Activated T-cell treated with anti-CD3 and anti-CD28 coated beads for 24 hours (primary cell): ENCODE data around the gene ZNF497.
"Not testable (repeated sequence)": the region's sequence is repeated elsewhere in the genome, so short reads cannot be mapped to it uniquely, and the experiment has no call there.

Experiments
- DNase-seq: peaks from one replicate; pipeline ENCODE4 v3.0.0-alpha.2; 2020; ENCODE audit warnings: low read depth

The ZNF497 gene

GRCh38 chr19:58394821-58395219 lies 32.3 kb upstream of the ZNF497 start:
- DNase-seq, result no peak

GRCh38 chr19:58393725-58394033 lies 31.1 kb upstream of the ZNF497 start:
- no peak for DNase-seq

- DNase-seq, result no peak
Observed at GRCh38 chr19:58392945-58393724, 30.6 kb upstream of the ZNF497 start.

GRCh38 chr19:58388175-58388526 lies 25.6 kb upstream of the ZNF497 start:
- no peak for DNase-seq

- no peak for DNase-seq
Observed at GRCh38 chr19:58387338-58388174, 25.0 kb upstream of the ZNF497 start.

GRCh38 chr19:58386576-58387337 lies 24.2 kb upstream of the ZNF497 start, which contains the start of gene RPS5:
Gene RPS5, plus strand, starts transcription at chr19:58387269. Its CDS starts 869 bp downstream, at chr19:58388138.
- peak; percentile 93 for DNase-seq

GRCh38 chr19:58385891-58386575 lies 23.5 kb upstream of the ZNF497 start:
- peak; percentile 38 for DNase-seq

GRCh38 chr19:58385313-58385890 lies 22.9 kb upstream of the ZNF497 start:
- no peak for DNase-seq

- no peak for DNase-seq
Observed at GRCh38 chr19:58382997-58383603, 20.5 kb upstream of the ZNF497 start.

GRCh38 chr19:58381460-58382212 lies 19.1 kb upstream of the ZNF497 start:
- DNase-seq, result no peak

- DNase-seq, result peak; percentile 95
Observed at GRCh38 chr19:58380662-58381459, 18.3 kb upstream of the ZNF497 start, which contains the start of gene ZNF837. Gene ZNF837, minus strand, starts transcription at chr19:58381030. Its CDS starts 11,698 bp downstream, at chr19:58369332.

GRCh38 chr19:58380037-58380661 lies 17.6 kb upstream of the ZNF497 start:
- no peak for DNase-seq

GRCh38 chr19:58379246-58379645 lies 16.7 kb upstream of the ZNF497 start:
- DNase-seq, result no peak

- not testable (repeated sequence) for DNase-seq
Observed at GRCh38 chr19:58376724-58377123, 14.2 kb upstream of the ZNF497 start.

- DNase-seq, result no peak
Observed at GRCh38 chr19:58374200-58374599, 11.6 kb upstream of the ZNF497 start.

GRCh38 chr19:58372311-58373133 lies 10.0 kb upstream of the ZNF497 start:
- DNase-seq, result no peak

GRCh38 chr19:58368561-58369360 lies 6.2 kb upstream of the ZNF497 start:
- DNase-seq, result no peak
